HEK293 (cell line): ENCODE results near the gene WDR48.

Experiments
- KLF10 ChIP-seq: fragments of 450-650 bp; IDR thresholded peaks from 2 replicates; pipeline ENCODE4 v1.5.1; 2018; ENCODE audit warnings: missing biosample characterization, mild to moderate bottlenecking, missing genetic modification characterization
- PATZ1 ChIP-seq: fragments of 450-650 bp; formaldehyde crosslinking; IDR thresholded peaks from 2 replicates; pipeline ENCODE4 v1.5.1; 2016; ENCODE audit warnings: missing biosample characterization, missing genetic modification characterization
- ZNF585B ChIP-seq: fragments of 450-650 bp; formaldehyde crosslinking; IDR thresholded peaks from 2 replicates; pipeline ENCODE4 v1.5.1; 2016; ENCODE audit warnings: missing biosample characterization, missing genetic modification characterization

GRCh38 chr3:39099242-39099641, 47.4 kb downstream of the WDR48 start:
- TF ChIP-seq PATZ1 (tag by site-specific recombination) (no peak), ZNF585B (no peak), KLF10 (tag by site-specific recombination) (no peak)
